ENCODE results near the gene DUSP8.

Gene DUSP8

DNA sequence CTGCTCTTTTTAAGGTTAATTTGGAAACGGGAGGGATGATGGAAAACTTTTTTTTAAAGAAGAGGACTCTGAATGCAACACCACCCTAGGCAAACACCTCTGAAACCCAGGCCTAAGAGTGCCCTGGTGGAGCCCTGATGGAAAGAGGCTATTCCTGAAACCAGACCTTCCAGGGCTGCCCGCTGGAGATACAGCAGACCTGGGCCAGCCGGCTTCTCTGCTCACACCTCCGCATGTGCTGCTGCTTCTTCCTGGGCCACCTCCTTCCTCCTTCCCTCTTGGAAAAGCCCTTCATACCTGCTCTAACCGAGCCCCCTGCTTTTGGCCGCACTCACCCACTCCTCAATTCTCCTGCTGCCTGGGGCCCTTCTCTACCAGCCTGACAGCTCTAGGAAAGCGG, 37.9 kb downstream of the DUSP8 start:
- Histone ChIP-seq H3K4me1 (ENCODE audit: control insufficient read depth, insufficient read depth, low read length) (no peaks in the 10 kb centered on the region), H3K9me3 (ENCODE audit: control insufficient read depth, insufficient read depth, low read depth, low read length) (no peaks in the 10 kb centered on the region), H3K4me3 (ENCODE audit: low read depth, low read length) (no peak overlapping the region), H3K36me3 (ENCODE audit: control insufficient read depth in 2 of 2, insufficient read depth in 1 of 2, low read length in 2 of 2) (peaks cover 0 to 32% of the 10 kb centered on the region in 2 experiments; a peak in 1 of 3 replicates), H3K27ac (ENCODE audit: extremely low read depth, low read depth, low read length) (no peak overlapping the region)
- TF ChIP-seq, protein P1, sequence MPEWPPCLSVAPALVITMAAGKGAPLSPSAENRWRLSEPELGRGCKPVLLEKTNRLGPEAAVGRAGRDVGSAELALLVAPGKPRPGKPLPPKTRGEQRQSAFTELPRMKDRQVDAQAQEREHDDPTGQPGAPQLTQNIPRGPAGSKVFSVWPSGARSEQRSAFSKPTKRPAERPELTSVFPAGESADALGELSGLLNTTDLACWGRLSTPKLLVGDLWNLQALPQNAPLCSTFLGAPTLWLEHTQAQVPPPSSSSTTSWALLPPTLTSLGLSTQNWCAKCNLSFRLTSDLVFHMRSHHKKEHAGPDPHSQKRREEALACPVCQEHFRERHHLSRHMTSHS (tag by site-specific recombination; IDR thresholded peaks at IDR 0.05) = no peak
- TF ChIP-seq SP7 (tag by site-specific recombination; IDR thresholded peaks at IDR 0.05) = no peak
- TF ChIP-seq ZBTB48 (tag by site-specific recombination; IDR thresholded peaks at IDR 0.05) = no peak
- no peak for TF ChIP-seq ZNF394 (tag by site-specific recombination; IDR thresholded peaks at IDR 0.05; ENCODE audit: borderline replicate concordance)
- TF ChIP-seq ZNF214 (tag by site-specific recombination; IDR thresholded peaks at IDR 0.05; ENCODE audit: borderline replicate concordance) = no peak
- no peak for TF ChIP-seq ZNF585B (tag by site-specific recombination; IDR thresholded peaks at IDR 0.05)
- TF ChIP-seq, protein P2, sequence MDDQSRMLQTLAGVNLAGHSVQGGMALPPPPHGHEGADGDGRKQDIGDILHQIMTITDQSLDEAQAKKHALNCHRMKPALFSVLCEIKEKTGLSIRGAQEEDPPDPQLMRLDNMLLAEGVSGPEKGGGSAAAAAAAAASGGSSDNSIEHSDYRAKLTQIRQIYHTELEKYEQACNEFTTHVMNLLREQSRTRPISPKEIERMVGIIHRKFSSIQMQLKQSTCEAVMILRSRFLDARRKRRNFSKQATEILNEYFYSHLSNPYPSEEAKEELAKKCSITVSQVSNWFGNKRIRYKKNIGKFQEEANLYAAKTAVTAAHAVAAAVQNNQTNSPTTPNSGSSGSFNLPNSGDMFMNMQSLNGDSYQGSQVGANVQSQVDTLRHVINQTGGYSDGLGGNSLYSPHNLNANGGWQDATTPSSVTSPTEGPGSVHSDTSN (CRISPR knock-in tag; IDR thresholded peaks at IDR 0.05) = no peak
- TF ChIP-seq KLF1 (tag by site-specific recombination; IDR thresholded peaks at IDR 0.05) = no peak
- TF ChIP-seq YY1 (tag by site-specific recombination; IDR thresholded peaks at IDR 0.05) = no peak
- TF ChIP-seq ZNF138 (tag by site-specific recombination; IDR thresholded peaks at IDR 0.05; ENCODE audit: borderline replicate concordance) = no peak
- TF ChIP-seq ZNF221 (tag by site-specific recombination; IDR thresholded peaks at IDR 0.05; ENCODE audit: borderline replicate concordance) = no peak
- no peak for TF ChIP-seq ZNF791 (tag by site-specific recombination; IDR thresholded peaks at IDR 0.05)
- TF ChIP-seq, protein P3, sequence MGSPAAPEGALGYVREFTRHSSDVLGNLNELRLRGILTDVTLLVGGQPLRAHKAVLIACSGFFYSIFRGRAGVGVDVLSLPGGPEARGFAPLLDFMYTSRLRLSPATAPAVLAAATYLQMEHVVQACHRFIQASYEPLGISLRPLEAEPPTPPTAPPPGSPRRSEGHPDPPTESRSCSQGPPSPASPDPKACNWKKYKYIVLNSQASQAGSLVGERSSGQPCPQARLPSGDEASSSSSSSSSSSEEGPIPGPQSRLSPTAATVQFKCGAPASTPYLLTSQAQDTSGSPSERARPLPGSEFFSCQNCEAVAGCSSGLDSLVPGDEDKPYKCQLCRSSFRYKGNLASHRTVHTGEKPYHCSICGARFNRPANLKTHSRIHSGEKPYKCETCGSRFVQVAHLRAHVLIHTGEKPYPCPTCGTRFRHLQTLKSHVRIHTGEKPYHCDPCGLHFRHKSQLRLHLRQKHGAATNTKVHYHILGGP (tag by site-specific recombination; IDR thresholded peaks at IDR 0.05) = no peak
- TF ChIP-seq, protein P4, sequence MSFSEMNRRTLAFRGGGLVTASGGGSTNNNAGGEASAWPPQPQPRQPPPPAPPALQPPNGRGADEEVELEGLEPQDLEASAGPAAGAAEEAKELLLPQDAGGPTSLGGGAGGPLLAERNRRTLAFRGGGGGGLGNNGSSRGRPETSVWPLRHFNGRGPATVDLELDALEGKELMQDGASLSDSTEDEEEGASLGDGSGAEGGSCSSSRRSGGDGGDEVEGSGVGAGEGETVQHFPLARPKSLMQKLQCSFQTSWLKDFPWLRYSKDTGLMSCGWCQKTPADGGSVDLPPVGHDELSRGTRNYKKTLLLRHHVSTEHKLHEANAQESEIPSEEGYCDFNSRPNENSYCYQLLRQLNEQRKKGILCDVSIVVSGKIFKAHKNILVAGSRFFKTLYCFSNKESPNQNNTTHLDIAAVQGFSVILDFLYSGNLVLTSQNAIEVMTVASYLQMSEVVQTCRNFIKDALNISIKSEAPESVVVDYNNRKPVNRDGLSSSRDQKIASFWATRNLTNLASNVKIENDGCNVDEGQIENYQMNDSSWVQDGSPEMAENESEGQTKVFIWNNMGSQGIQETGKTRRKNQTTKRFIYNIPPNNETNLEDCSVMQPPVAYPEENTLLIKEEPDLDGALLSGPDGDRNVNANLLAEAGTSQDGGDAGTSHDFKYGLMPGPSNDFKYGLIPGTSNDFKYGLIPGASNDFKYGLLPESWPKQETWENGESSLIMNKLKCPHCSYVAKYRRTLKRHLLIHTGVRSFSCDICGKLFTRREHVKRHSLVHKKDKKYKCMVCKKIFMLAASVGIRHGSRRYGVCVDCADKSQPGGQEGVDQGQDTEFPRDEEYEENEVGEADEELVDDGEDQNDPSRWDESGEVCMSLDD (tag by site-specific recombination; IDR thresholded peaks at IDR 0.05) = no peak
- no peak for TF ChIP-seq ZNF544 (tag by site-specific recombination; IDR thresholded peaks at IDR 0.05)
- TF ChIP-seq ZBTB1 (tag by site-specific recombination; IDR thresholded peaks at IDR 0.05) = no peak
- POLR2A ChIA-PET = no interaction called here
- CTCF ChIA-PET = no interaction called here

DNA sequence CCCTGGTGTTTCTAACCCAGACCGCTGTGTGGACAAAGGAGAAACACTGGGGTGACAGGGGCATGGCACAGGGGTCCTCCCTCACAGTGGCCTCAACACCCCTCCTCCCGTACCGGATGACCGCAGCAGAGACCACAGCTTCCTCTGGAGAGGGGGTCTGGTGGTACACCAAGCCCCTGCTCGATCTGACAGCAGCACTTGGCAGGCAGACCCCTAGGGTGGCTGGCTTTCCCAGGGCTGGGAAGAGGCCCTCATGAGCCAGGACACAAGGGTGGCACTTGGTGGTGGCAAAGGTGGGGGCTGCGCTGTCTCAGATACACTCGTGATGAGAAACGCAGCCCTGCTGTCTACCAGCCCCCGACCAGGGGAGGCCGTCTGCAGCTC, 38.7 kb downstream of the DUSP8 start:
- TF ChIP-seq, protein P5, sequence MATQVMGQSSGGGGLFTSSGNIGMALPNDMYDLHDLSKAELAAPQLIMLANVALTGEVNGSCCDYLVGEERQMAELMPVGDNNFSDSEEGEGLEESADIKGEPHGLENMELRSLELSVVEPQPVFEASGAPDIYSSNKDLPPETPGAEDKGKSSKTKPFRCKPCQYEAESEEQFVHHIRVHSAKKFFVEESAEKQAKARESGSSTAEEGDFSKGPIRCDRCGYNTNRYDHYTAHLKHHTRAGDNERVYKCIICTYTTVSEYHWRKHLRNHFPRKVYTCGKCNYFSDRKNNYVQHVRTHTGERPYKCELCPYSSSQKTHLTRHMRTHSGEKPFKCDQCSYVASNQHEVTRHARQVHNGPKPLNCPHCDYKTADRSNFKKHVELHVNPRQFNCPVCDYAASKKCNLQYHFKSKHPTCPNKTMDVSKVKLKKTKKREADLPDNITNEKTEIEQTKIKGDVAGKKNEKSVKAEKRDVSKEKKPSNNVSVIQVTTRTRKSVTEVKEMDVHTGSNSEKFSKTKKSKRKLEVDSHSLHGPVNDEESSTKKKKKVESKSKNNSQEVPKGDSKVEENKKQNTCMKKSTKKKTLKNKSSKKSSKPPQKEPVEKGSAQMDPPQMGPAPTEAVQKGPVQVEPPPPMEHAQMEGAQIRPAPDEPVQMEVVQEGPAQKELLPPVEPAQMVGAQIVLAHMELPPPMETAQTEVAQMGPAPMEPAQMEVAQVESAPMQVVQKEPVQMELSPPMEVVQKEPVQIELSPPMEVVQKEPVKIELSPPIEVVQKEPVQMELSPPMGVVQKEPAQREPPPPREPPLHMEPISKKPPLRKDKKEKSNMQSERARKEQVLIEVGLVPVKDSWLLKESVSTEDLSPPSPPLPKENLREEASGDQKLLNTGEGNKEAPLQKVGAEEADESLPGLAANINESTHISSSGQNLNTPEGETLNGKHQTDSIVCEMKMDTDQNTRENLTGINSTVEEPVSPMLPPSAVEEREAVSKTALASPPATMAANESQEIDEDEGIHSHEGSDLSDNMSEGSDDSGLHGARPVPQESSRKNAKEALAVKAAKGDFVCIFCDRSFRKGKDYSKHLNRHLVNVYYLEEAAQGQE (tag by site-specific recombination; IDR thresholded peaks at IDR 0.05) = no peak
- TF ChIP-seq ZNF155 (tag by site-specific recombination; IDR thresholded peaks at IDR 0.05) (no peak), ZNF10 (tag by site-specific recombination; IDR thresholded peaks at IDR 0.05) (no peak)
- TF ChIP-seq, protein P6, sequence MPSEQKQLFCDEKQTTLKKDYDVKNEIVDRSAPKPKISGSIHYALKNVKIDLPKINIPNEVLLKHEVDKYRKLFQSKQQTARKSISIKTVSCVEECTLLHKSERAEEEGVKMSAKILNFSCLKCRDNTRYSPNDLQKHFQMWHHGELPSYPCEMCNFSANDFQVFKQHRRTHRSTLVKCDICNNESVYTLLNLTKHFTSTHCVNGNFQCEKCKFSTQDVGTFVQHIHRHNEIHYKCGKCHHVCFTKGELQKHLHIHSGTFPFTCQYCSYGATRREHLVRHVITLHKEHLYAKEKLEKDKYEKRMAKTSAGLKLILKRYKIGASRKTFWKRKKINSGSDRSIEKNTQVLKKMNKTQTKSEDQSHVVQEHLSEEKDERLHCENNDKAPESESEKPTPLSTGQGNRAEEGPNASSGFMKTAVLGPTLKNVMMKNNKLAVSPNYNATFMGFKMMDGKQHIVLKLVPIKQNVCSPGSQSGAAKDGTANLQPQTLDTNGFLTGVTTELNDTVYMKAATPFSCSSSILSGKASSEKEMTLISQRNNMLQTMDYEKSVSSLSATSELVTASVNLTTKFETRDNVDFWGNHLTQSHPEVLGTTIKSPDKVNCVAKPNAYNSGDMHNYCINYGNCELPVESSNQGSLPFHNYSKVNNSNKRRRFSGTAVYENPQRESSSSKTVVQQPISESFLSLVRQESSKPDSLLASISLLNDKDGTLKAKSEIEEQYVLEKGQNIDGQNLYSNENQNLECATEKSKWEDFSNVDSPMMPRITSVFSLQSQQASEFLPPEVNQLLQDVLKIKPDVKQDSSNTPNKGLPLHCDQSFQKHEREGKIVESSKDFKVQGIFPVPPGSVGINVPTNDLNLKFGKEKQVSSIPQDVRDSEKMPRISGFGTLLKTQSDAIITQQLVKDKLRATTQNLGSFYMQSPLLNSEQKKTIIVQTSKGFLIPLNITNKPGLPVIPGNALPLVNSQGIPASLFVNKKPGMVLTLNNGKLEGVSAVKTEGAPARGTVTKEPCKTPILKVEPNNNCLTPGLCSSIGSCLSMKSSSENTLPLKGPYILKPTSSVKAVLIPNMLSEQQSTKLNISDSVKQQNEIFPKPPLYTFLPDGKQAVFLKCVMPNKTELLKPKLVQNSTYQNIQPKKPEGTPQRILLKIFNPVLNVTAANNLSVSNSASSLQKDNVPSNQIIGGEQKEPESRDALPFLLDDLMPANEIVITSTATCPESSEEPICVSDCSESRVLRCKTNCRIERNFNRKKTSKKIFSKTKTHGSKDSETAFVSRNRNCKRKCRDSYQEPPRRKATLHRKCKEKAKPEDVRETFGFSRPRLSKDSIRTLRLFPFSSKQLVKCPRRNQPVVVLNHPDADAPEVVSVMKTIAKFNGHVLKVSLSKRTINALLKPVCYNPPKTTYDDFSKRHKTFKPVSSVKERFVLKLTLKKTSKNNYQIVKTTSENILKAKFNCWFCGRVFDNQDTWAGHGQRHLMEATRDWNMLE (tag by site-specific recombination; conservative IDR thresholded peaks at IDR 0.05; ENCODE audit: low read depth) = no peak
- no peaks in the 10 kb centered on the region for H3K9me3 ChIP-seq (ENCODE audit: control insufficient read depth, insufficient read depth, low read depth, low read length)
- POLR2A ChIA-PET = no interaction called here
- no peak overlapping the region for H3K4me3 ChIP-seq (ENCODE audit: low read depth, low read length)
- CTCF ChIA-PET = interaction anchor here (0.6 kb wide), 1 partner anchor 12 kb away, joined by 3 read pairs; no protein-coding TSS in a partner anchor
- H3K4me1 ChIP-seq (ENCODE audit: control insufficient read depth, insufficient read depth, low read length) = no peaks in the 10 kb centered on the region
- peaks cover 0 to 32% of the 10 kb centered on the region in 2 experiments; a peak in 1 of 3 replicates for H3K36me3 ChIP-seq (ENCODE audit: control insufficient read depth in 2 of 2, insufficient read depth in 1 of 2, low read length in 2 of 2)
- no peak overlapping the region for H3K27ac ChIP-seq (ENCODE audit: extremely low read depth, low read depth, low read length)
